Neural progenitor cell (in vitro differentiated cells): Measurements from ENCODE around the gene KAT2B. TPM values are rescaled to one million over a fixed set of nuclear protein-coding genes. Genes with fewer than 3 reads are reported as not detected.

Experiments used
- DNase-seq: peaks from one replicate; pipeline ENCODE4 v3.0.0-alpha.2; 2016; ENCODE audit warnings: low spot score
- H2AFZ ChIP-seq: fragments of 200-600 bp; sonication (generic); replicated peaks from 2 replicates; pipeline ENCODE4 v1.6.1; 2016; ENCODE audit warnings: antibody characterized with exemption
- H3F3A ChIP-seq: fragments of 200-600 bp; sonication (generic); 2 replicates; pipeline ENCODE4 v1.6.1; 2016; ENCODE audit warnings: antibody characterized with exemption, low read depth
- H3K27ac ChIP-seq: fragments of 200-600 bp; sonication (generic); 2 replicates; pipeline ENCODE4 v1.5.1; 2016; ENCODE audit warnings: mild to moderate bottlenecking
- H3K27me3 ChIP-seq: fragments of 200-600 bp; sonication (generic); 2 replicates; pipeline ENCODE4 v1.6.1; 2016; ENCODE audit warnings: mild to moderate bottlenecking, moderate library complexity
- H3K36me3 ChIP-seq: fragments of 200-600 bp; sonication (generic); 2 replicates; pipeline ENCODE4 v1.5.1; 2016
- H3K4me1 ChIP-seq: fragments of 200-600 bp; sonication (generic); 2 replicates; pipeline ENCODE4 v1.6.1; 2016; ENCODE audit warnings: mixed run types
- H3K4me2 ChIP-seq: fragments of 200-600 bp; sonication (generic); 2 replicates; pipeline ENCODE4 v1.6.1; 2016
- H3K4me3 ChIP-seq: fragments of 200-600 bp; sonication (generic); 2 replicates; pipeline ENCODE4 v1.5.1; 2016
- H3K79me2 ChIP-seq: fragments of 200-600 bp; sonication (generic); 2 replicates; pipeline ENCODE4 v1.6.1; 2016; ENCODE audit warnings: low read depth
- H3K9ac ChIP-seq: fragments of 200-600 bp; sonication (generic); 2 replicates; pipeline ENCODE4 v1.6.1; 2016
- H3K9me3 ChIP-seq: fragments of 200-600 bp; sonication (generic); 2 replicates; pipeline ENCODE4 v1.5.1; 2016; ENCODE audit warnings: low read depth
- H4K20me1 ChIP-seq: fragments of 200-600 bp; sonication (generic); 2 replicates; pipeline ENCODE4 v1.6.1; 2016; ENCODE audit warnings: low read depth
- H3K27ac Mint-ChIP-seq: 3 replicates; pipeline ENCODE4 v1.8.0; 2021; ENCODE audit warnings: mixed read lengths
- H3K27me3 Mint-ChIP-seq: 2 replicates; pipeline ENCODE4 v1.8.0; 2022; ENCODE audit warnings: low read depth, mild to moderate bottlenecking, inconsistent platforms, moderate library complexity, mixed read lengths; ENCODE audit not compliant: insufficient read depth
- H3K36me3 Mint-ChIP-seq: 3 replicates; pipeline ENCODE4 v1.8.0; 2021; ENCODE audit warnings: mixed read lengths
- H3K4me1 Mint-ChIP-seq: 3 replicates; pipeline ENCODE4 v1.8.0; 2021; ENCODE audit warnings: mixed read lengths
- H3K4me3 Mint-ChIP-seq: 3 replicates; pipeline ENCODE4 v1.8.0; 2021; ENCODE audit warnings: mild to moderate bottlenecking, moderate library complexity, mixed read lengths
- H3K9me3 Mint-ChIP-seq: 3 replicates; pipeline ENCODE4 v1.8.0; 2020; ENCODE audit warnings: mixed read lengths
- CTCF ChIP-seq: fragments of 200-600 bp; sonication (generic); IDR thresholded peaks from 2 replicates; pipeline ENCODE4 v1.5.1; 2017; ENCODE audit warnings: antibody characterized with exemption, mild to moderate bottlenecking
- EZH2 ChIP-seq: fragments of 200-600 bp; sonication (generic); IDR thresholded peaks from 2 replicates; pipeline ENCODE4 v1.6.1; 2017; ENCODE audit warnings: antibody characterized with exemption, mild to moderate bottlenecking, moderate library complexity
- EZH2phosphoT487 ChIP-seq: fragments of 200-600 bp; sonication (generic); IDR thresholded peaks from 2 replicates; pipeline ENCODE4 v1.6.1; 2017; ENCODE audit warnings: antibody characterized with exemption
- total RNA-seq: library from RNA; depleted of rRNA; stranded (reverse); fragments of >200 nt; gene quantifications from 2 replicates; pipeline ENCODE4 v1.2.3, GENCODE V29; 2015; ENCODE audit warnings: low replicate concordance

Gene KAT2B
- total RNA-seq, 1 donor from 2014 or later, result 21.6 TPM

GRCh38 chr3:20103731-20104130, 63.5 kb downstream of the KAT2B start:
- Histone ChIP-seq H3K36me3 (no peaks in the 10 kb centered on the region), H3K27me3 (no peaks in the 10 kb centered on the region), H3F3A (peaks cover 16% of the 10 kb centered on the region), H3K27ac (no peak overlapping the region), H3K9ac (no peak overlapping the region), H4K20me1 (no peaks in the 10 kb centered on the region), H3K4me1 (peaks cover 23% of the 10 kb centered on the region), H3K9me3 (no peaks in the 10 kb centered on the region), H3K4me2 (no peak overlapping the region), H3K79me2 (no peaks in the 10 kb centered on the region), H3K4me3 (no peak overlapping the region), H2AFZ (no peak overlapping the region)
- peaks cover 7% of the 10 kb centered on the region for H3K4me1 Mint-ChIP-seq
- no peaks in the 10 kb centered on the region for H3K9me3 Mint-ChIP-seq
- no peaks in the 10 kb centered on the region for H3K27me3 Mint-ChIP-seq
- no peak for DNase-seq
- no peak overlapping the region for H3K4me3 Mint-ChIP-seq
- no peak overlapping the region for H3K27ac Mint-ChIP-seq
- TF ChIP-seq EZH2phosphoT487, result no peak
- TF ChIP-seq EZH2, result no peak
- no peak for TF ChIP-seq CTCF
- no peaks in the 10 kb centered on the region for H3K36me3 Mint-ChIP-seq

GRCh38 chr3:20104167-20104661, 64.0 kb downstream of the KAT2B start:
- Histone ChIP-seq H3K27ac (no peak overlapping the region), H3F3A (peaks cover 11% of the 10 kb centered on the region), H3K4me3 (no peak overlapping the region), H3K27me3 (no peaks in the 10 kb centered on the region), H2AFZ (no peak overlapping the region), H3K9me3 (no peaks in the 10 kb centered on the region), H3K4me1 (peaks cover 19% of the 10 kb centered on the region), H3K36me3 (no peaks in the 10 kb centered on the region), H4K20me1 (no peaks in the 10 kb centered on the region), H3K4me2 (no peak overlapping the region), H3K9ac (no peak overlapping the region), H3K79me2 (no peaks in the 10 kb centered on the region)
- H3K27ac Mint-ChIP-seq, result no peak overlapping the region
- peaks cover 7% of the 10 kb centered on the region for H3K4me1 Mint-ChIP-seq
- H3K36me3 Mint-ChIP-seq, result no peaks in the 10 kb centered on the region
- TF ChIP-seq CTCF, result no peak
- TF ChIP-seq EZH2, result no peak
- no peak for TF ChIP-seq EZH2phosphoT487
- H3K27me3 Mint-ChIP-seq, result no peaks in the 10 kb centered on the region
- H3K9me3 Mint-ChIP-seq, result no peaks in the 10 kb centered on the region
- DNase-seq, result no peak
- H3K4me3 Mint-ChIP-seq, result no peak overlapping the region

- Mint-ChIP-seq H3K4me1 (no peaks in the 10 kb centered on the region), H3K27me3 (no peaks in the 10 kb centered on the region), H3K36me3 (no peaks in the 10 kb centered on the region), H3K4me3 (no peak overlapping the region), H3K9me3 (no peaks in the 10 kb centered on the region), H3K27ac (no peak overlapping the region)
- H3K36me3 ChIP-seq, result no peaks in the 10 kb centered on the region
- H3K9ac ChIP-seq, result no peak overlapping the region
- H3K4me1 ChIP-seq, result peaks cover 4% of the 10 kb centered on the region
- H3K27me3 ChIP-seq, result no peaks in the 10 kb centered on the region
- no peaks in the 10 kb centered on the region for H3K9me3 ChIP-seq
- TF ChIP-seq CTCF (no peak), EZH2phosphoT487 (no peak), EZH2 (no peak)
- H4K20me1 ChIP-seq, result no peaks in the 10 kb centered on the region
- no peak overlapping the region for H2AFZ ChIP-seq
- no peak overlapping the region for H3K4me3 ChIP-seq
- H3K27ac ChIP-seq, result no peak overlapping the region
- H3F3A ChIP-seq, result peaks cover 3% of the 10 kb centered on the region
- no peak overlapping the region for H3K4me2 ChIP-seq
- no peaks in the 10 kb centered on the region for H3K79me2 ChIP-seq
- DNase-seq, result no peak
These were observed 65.5 kb downstream of the KAT2B start for GRCh38 chr3:20105513-20106280.
